HG03025 (cell line): Measurements from ENCODE around the gene OR7G1.

Experiments
- ATAC-seq: cut with Tn5 transposase; IDR thresholded peaks from one replicate; pipeline ENCODE4 v1.9.1; 2021; ENCODE audit warnings: mild to moderate bottlenecking, moderate library complexity; ENCODE audit not compliant: unreplicated experiment, low FRiP score

OR7G1 gene

GRCh38 chr19:9115307-9115813 is at the start of gene OR7G1:
TSS of gene OR7G1 (minus strand) at chr19:9115763. CDS start at chr19:9115763, 0 bp downstream.
- no peak for ATAC-seq

GRCh38 chr19:9165261-9165660 is 49.7 kb upstream of the OR7G1 start:
- no peak for ATAC-seq

GRCh38 chr19:9161427-9161826 is 45.9 kb upstream of the OR7G1 start:
- ATAC-seq, result no peak

GRCh38 chr19:9159891-9160290 is 44.3 kb upstream of the OR7G1 start:
- no peak for ATAC-seq

GRCh38 chr19:9156304-9156703 is 40.7 kb upstream of the OR7G1 start:
- ATAC-seq, result no peak

- no peak for ATAC-seq
Measured at GRCh38 chr19:9155591-9155990, 40.0 kb upstream of the OR7G1 start.

GRCh38 chr19:9151367-9151766 is 35.8 kb upstream of the OR7G1 start:
- no peak for ATAC-seq

- no peak for ATAC-seq
Measured at GRCh38 chr19:9150650-9151049, 35.1 kb upstream of the OR7G1 start.

GRCh38 chr19:9149997-9150396 is 34.4 kb upstream of the OR7G1 start:
- ATAC-seq, result no peak

GRCh38 chr19:9148697-9149096 is 33.1 kb upstream of the OR7G1 start:
- no peak for ATAC-seq

- no peak for ATAC-seq
Measured at GRCh38 chr19:9146882-9147281, 31.3 kb upstream of the OR7G1 start.

- no peak for ATAC-seq
Measured at GRCh38 chr19:9144920-9145319, 29.4 kb upstream of the OR7G1 start.

GRCh38 chr19:9140159-9140874 is 24.8 kb upstream of the OR7G1 start, which contains the start of gene ZNF317:
TSS of gene ZNF317 (plus strand) at chr19:9140397. CDS start at chr19:9156017, 15,620 bp downstream.
- peak; percentile 80 for ATAC-seq

GRCh38 chr19:9139609-9140158 is 24.1 kb upstream of the OR7G1 start:
- ATAC-seq, result no peak

- no peak for ATAC-seq
Measured at GRCh38 chr19:9132422-9132821, 16.9 kb upstream of the OR7G1 start.

GRCh38 chr19:9130965-9131364 is 15.4 kb upstream of the OR7G1 start:
- no peak for ATAC-seq

- ATAC-seq, result no peak
Measured at GRCh38 chr19:9128171-9128570, 12.6 kb upstream of the OR7G1 start.

GRCh38 chr19:9126900-9127405 is 11.4 kb upstream of the OR7G1 start, which contains the start of gene OR7G3:
TSS of gene OR7G3 (minus strand) at chr19:9126950. CDS start at chr19:9126950, 0 bp downstream.
- ATAC-seq, result no peak

GRCh38 chr19:9116547-9116946 is 984 bp upstream of the OR7G1 start:
- ATAC-seq, result no peak

GRCh38 chr19:9109959-9110358 is 5.6 kb downstream of the OR7G1 start:
- no peak for ATAC-seq

- no peak for ATAC-seq
Measured at GRCh38 chr19:9107375-9107774, 8.2 kb downstream of the OR7G1 start, which contains the start of gene OR7G2. TSS of gene OR7G2 (minus strand) at chr19:9107475. CDS start at chr19:9103243, 4,232 bp downstream.

- no peak for ATAC-seq
Measured at GRCh38 chr19:9086761-9087160, 28.8 kb downstream of the OR7G1 start, which contains the start of gene OR1M1. TSS of gene OR1M1 (plus strand) at chr19:9087061. CDS start at chr19:9093245, 6,184 bp downstream.
